Breast epithelium (tissue), 4 donors: ENCODE measurements around the gene UGP2. TPM values are rescaled to one million over a fixed set of nuclear protein-coding genes. Genes with fewer than 3 reads are reported as not detected.

Experiments
- DNase-seq, 2 donors: peaks; one replicate each; pipeline ENCODE4 v3.0.0-alpha.2; 2019; ENCODE audit warnings: low spot score in 2 of 2
- H3K27ac ChIP-seq, 2 donors: fragments of 200-600 bp; sonication (generic) in 1 of 2; one replicate each; pipeline ENCODE4 v1.5.1; 2016 to 2019; ENCODE audit warnings: mild to moderate bottlenecking in 1 of 2
- H3K27me3 ChIP-seq, 2 donors: fragments of 200-600 bp; sonication (generic) in 1 of 2; one replicate each; pipeline versions ENCODE4 v1.5.1 to v1.6.0; 2017 to 2019; ENCODE audit warnings: control low read depth in 1 of 2, mild to moderate bottlenecking in 1 of 2
- H3K36me3 ChIP-seq: fragments of 200-600 bp; one replicate; pipeline ENCODE4 v1.5.1; 2019
- H3K4me1 ChIP-seq, 2 donors: fragments of 200-600 bp; sonication (generic); one replicate each; pipeline ENCODE4 v1.5.1; 2016 to 2019; ENCODE audit warnings: control low read depth in 1 of 2
- H3K4me3 ChIP-seq, 3 donors: fragments of 200-600 bp; sonication (generic); 1 replicate in 2 of 3; 2 replicates in 1 of 3; pipeline ENCODE4 v1.5.1; 2016 to 2019; ENCODE audit warnings: mild to moderate bottlenecking in 3 of 3, moderate library complexity in 2 of 3
- H3K9me3 ChIP-seq, 2 donors: fragments of 200-600 bp; sonication (generic) in 1 of 2; one replicate each; pipeline ENCODE4 v1.5.1; 2016 to 2019; ENCODE audit warnings: control low read depth in 1 of 2
- POLR2A ChIP-seq: fragments of 450-650 bp; IDR thresholded peaks from one replicate; pipeline ENCODE4 v1.6.1; 2016; ENCODE audit warnings: antibody characterized with exemption, mild to moderate bottlenecking, moderate library complexity
- POLR2AphosphoS5 ChIP-seq, 3 donors: sonication (generic); formaldehyde crosslinking; IDR thresholded peaks; one replicate each; pipeline ENCODE4 v1.6.1; 2017; ENCODE audit warnings: antibody characterized with exemption in 3 of 3
- intact Hi-C: fragments of 100-400 bp; cut with DNase I; formaldehyde crosslinking; loops from one replicate; pipeline ENCODE4 v1.15.1; 2023; ENCODE audit warnings: low total_unique reads
- total RNA-seq, 3 donors: library from RNA; depleted of rRNA; stranded (reverse); fragments of >200 nt; gene quantifications; one replicate each; pipeline ENCODE4 v1.1.0, GENCODE V29; 2016
- TF ChIP-seq, protein P1 (sequence below), 3 donors: fragments of 450-650 bp; IDR thresholded peaks; one replicate each; pipeline ENCODE4 v1.5.1; 2016 to 2017; ENCODE audit warnings: antibody characterized with exemption in 3 of 3, mild to moderate bottlenecking in 3 of 3, moderate library complexity in 3 of 3

Gene UGP2
- total RNA-seq, 3 donors from 2014 or later: 147 to 337 (median 204) TPM

DNA sequence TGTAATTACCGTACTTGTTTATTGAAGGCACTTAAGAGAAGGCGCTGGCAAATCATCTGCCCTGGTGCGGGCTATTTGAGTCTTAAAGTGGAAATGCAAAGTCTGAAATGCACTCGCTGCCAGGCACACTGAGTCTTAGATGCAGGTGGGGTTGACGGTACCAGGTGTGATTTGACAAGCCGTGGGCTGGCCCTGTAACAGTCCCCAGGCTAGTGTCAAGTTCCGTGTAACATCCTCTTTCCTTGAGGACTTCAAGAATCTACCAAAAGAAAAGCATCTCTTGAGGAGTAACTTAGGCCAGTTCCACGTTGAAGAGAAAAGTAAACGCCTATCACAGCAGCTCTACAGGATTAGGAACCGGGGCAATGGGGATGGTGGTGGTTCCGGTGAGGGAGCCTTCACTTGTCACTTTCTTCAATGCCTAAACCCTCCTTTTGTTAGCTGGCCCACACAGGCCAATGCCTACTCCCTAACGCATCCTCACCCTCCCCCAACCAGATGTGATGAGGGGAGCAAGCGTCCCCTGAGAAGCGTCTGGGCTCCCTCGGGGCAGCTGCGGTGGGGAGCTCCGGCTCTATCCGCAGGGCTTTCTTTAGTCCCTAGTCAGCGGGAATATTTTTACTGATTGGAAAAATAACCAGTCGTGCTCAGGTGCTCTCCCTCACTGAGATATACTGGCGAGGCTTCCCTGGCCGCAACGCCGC is 1.5 kb upstream of the UGP2 start:
- intact Hi-C loops: no loop called here
- no peaks in the 10 kb centered on the region for H3K36me3 ChIP-seq
- TF ChIP-seq, protein P1, sequence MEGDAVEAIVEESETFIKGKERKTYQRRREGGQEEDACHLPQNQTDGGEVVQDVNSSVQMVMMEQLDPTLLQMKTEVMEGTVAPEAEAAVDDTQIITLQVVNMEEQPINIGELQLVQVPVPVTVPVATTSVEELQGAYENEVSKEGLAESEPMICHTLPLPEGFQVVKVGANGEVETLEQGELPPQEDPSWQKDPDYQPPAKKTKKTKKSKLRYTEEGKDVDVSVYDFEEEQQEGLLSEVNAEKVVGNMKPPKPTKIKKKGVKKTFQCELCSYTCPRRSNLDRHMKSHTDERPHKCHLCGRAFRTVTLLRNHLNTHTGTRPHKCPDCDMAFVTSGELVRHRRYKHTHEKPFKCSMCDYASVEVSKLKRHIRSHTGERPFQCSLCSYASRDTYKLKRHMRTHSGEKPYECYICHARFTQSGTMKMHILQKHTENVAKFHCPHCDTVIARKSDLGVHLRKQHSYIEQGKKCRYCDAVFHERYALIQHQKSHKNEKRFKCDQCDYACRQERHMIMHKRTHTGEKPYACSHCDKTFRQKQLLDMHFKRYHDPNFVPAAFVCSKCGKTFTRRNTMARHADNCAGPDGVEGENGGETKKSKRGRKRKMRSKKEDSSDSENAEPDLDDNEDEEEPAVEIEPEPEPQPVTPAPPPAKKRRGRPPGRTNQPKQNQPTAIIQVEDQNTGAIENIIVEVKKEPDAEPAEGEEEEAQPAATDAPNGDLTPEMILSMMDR (IDR thresholded peaks at IDR 0.05): peak in 2 of 3 donors; percentile 24 to 27
- no peak for TF ChIP-seq POLR2A
- peak in 1 of 2 donors; percentile 37 for DNase-seq
- no peaks in the 10 kb centered on the region for H3K27me3 ChIP-seq
- peak overlapping the region; percentile 79 to 92 (median 88) for H3K4me3 ChIP-seq
- H3K9me3 ChIP-seq: no peaks in the 10 kb centered on the region
- no peaks in the 10 kb centered on the region for H3K4me1 ChIP-seq
- peak overlapping the region; percentile 98 for H3K27ac ChIP-seq

DNA sequence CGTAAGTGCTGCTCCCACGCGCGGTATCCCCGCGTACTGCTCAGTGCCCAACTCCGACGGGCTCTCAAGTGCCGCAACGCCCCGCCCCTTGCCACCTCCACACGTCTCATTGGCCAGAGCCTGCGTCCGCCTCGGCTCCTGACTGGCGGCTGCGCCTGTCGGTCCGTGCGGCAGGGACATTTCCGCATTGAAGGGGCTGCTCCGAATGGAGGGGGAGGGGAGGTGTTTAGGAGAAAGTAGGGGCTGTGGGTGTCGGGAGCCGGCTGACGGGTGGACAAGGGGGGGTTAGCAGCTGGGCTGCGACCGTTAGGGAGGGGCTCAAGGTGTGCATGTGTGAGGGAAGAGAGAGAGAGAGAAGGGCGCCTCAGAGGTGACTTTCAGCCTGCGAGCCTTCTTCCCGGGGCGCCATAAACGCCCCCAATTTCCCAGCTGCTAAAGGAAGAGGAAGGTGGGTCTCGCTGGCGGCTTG is 877 bp upstream of the UGP2 start:
- Histone ChIP-seq H3K4me3 (peak overlapping the region; percentile 79 to 92 (median 88)), H3K36me3 (no peaks in the 10 kb centered on the region), H3K27me3 (no peaks in the 10 kb centered on the region), H3K4me1 (no peaks in the 10 kb centered on the region), H3K9me3 (no peaks in the 10 kb centered on the region), H3K27ac (peak overlapping the region; percentile 98)
- peak; percentile 98 for TF ChIP-seq POLR2A
- TF ChIP-seq POLR2AphosphoS5 (IDR thresholded peaks at IDR 0.05): peak; percentile 89 to 96 (median 96)
- TF ChIP-seq, protein P1 (IDR thresholded peaks at IDR 0.05): no peak
- peak; percentile 98 to 99 for DNase-seq
- intact Hi-C loops: no loop called here

DNA sequence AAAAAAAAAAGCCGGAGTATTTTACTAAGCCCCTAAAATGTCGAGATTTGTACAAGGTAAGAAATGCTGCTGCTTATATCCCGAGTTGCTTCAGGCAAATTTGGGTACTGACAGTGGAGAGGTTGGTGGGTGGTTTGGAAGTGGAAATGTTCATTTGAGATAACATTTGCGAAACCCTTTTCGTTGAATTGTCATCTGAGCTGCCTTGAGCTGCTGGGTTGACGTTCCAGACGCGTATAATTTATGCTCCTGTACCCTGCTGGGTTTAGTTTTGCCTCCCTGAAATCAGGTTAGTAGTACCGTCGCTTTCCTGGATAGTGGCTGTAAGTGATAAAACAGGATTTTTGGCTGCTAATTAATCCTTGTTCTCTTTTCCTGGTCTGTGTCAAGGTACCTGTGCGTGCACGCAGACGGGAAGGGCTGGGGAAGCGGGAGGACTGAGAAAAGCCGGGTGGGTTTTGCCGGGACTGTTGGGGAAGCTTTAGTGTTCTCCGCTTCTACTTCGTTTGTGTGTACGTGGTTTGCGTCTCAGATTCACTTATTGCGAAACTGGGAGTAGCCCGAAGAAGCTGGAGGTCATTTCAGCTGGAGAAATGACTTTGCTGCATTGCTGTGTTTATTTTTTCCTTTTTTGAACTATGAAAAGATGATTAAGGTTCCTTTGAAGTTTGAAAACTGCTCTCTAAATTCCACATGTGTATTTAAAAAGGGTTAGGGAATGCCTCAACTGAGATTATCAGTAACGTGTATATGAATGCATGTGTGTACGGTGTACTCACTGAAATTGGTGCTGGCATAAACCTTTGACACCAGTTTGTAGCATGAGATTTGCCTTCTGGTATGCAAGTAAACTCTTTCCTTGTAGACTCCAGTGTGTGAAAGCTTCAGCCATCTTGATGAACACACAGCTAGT is 709 bp downstream of the UGP2 start:
- peak overlapping the region; percentile 79 to 92 (median 88) for H3K4me3 ChIP-seq
- no peaks in the 10 kb centered on the region for H3K27me3 ChIP-seq
- no peaks in the 10 kb centered on the region for H3K4me1 ChIP-seq
- H3K9me3 ChIP-seq: no peaks in the 10 kb centered on the region
- TF ChIP-seq POLR2AphosphoS5 (IDR thresholded peaks at IDR 0.05) (peak; percentile 14 to 56 (median 52)), POLR2A (no peak)
- no peaks in the 10 kb centered on the region for H3K36me3 ChIP-seq
- intact Hi-C loops: no loop called here
- peak overlapping the region; percentile 89 to 98 for H3K27ac ChIP-seq
- no peak for DNase-seq

DNA sequence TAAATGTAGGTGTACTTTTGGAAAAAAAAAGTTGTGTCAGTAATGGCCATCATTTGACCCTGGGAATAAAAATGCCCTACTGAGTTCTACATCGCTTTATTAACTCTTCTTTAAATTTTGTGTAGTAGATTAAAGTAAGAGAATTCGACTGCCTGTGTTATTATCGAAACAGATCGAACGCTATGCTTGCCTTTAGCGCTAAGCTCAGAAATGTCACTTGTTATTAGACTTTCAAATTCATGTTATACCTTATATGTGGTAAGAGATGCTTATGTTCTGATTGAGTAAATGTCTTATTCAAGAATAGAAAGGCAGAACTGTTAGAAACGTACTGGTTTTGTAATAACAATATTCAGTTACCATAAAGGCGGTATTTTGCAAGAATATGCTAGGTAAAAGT is 1.4 kb downstream of the UGP2 start:
- no peaks in the 10 kb centered on the region for H3K36me3 ChIP-seq
- TF ChIP-seq POLR2AphosphoS5 (IDR thresholded peaks at IDR 0.05): no peak
- H3K9me3 ChIP-seq: no peaks in the 10 kb centered on the region
- intact Hi-C loops: no loop called here
- no peaks in the 10 kb centered on the region for H3K27me3 ChIP-seq
- peak overlapping the region; percentile 79 to 92 (median 88) for H3K4me3 ChIP-seq
- H3K27ac ChIP-seq: peak overlapping the region; percentile 89 to 98
- DNase-seq: no peak
- no peaks in the 10 kb centered on the region for H3K4me1 ChIP-seq

DNA sequence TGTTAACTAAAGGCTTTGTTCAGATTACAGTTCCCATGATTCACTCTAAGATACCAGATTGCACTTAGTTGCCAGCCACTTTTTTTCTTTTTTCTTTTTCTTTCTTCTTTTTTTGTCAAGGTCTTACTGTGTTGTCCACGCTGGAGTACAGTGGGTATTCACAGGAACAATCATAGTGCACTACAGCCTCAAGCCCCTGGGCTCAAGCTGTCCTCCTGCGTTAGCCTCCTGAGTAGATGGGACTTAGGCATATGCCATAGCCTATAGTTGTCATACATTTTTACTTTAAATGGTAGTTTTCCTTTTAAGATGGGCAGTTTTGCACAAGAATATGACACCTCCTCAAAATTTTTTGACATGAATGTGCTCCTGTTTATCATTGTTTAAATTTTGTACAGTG is 2.1 kb downstream of the UGP2 start:
- no peaks in the 10 kb centered on the region for H3K36me3 ChIP-seq
- no peak overlapping the region for H3K27ac ChIP-seq
- H3K4me3 ChIP-seq: peak overlapping the region in 2 of 3 donors; percentile 79 to 92
- H3K4me1 ChIP-seq: no peaks in the 10 kb centered on the region
- no peaks in the 10 kb centered on the region for H3K27me3 ChIP-seq
- no peak for DNase-seq
- TF ChIP-seq POLR2AphosphoS5 (IDR thresholded peaks at IDR 0.05) (no peak), POLR2A (no peak)
- TF ChIP-seq, protein P1 (IDR thresholded peaks at IDR 0.05): no peak
- intact Hi-C loops: no loop called here
- H3K9me3 ChIP-seq: no peaks in the 10 kb centered on the region

DNA sequence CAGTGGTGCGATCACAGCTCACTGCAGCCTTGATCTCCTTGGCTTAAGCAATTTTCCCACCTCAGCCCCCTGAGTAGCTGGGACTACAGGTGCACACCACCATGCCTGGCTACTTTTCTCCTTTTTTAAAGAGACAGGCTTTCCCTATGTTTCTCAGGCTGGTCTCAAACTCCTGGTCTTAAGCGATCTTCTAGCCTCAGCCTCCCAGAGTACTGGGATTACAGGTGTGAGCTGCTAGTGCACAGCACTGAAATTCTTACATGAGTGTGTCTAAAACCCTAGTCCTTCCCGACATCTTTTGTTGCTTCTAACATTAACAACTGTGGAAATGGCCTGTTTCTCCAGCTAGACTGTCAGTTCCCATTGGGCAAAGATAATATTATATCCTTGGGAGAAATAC is 2.9 kb downstream of the UGP2 start:
- H3K36me3 ChIP-seq: no peaks in the 10 kb centered on the region
- no peaks in the 10 kb centered on the region for H3K9me3 ChIP-seq
- DNase-seq: no peak
- TF ChIP-seq, protein P1 (IDR thresholded peaks at IDR 0.05): no peak
- no peak for TF ChIP-seq POLR2AphosphoS5 (IDR thresholded peaks at IDR 0.05)
- H3K27ac ChIP-seq: peak overlapping the region in 1 of 2 donors; percentile 23
- H3K4me1 ChIP-seq: no peaks in the 10 kb centered on the region
- H3K4me3 ChIP-seq: peak overlapping the region in 1 of 3 donors; percentile 1
- intact Hi-C loops: no loop called here
- H3K27me3 ChIP-seq: no peaks in the 10 kb centered on the region
